Choroid plexus epithelial cell (primary cell): ENCODE measurements around the gene ALOX15B.
"Not testable (repeated sequence)": the region's sequence is repeated elsewhere in the genome, so short reads cannot be mapped to it uniquely, and the experiment has no call there.

Experiments
- DNase-seq: peaks from one replicate; pipeline ENCODE4 v3.0.0-alpha.2; 2010; ENCODE audit warnings: low read depth
- H3K4me3 ChIP-seq: 2 replicates; pipeline ENCODE4 v1.5.1; 2011; ENCODE audit warnings: low read depth, mild to moderate bottlenecking, control low read depth, low read length, moderate library complexity
- TF ChIP-seq, protein P1 (sequence below): conservative IDR thresholded peaks from 2 replicates; pipeline ENCODE4 v1.5.1; 2011; ENCODE audit warnings: low read depth, mild to moderate bottlenecking, control low read depth, inconsistent platforms, low read length, moderate library complexity

Gene ALOX15B

DNA sequence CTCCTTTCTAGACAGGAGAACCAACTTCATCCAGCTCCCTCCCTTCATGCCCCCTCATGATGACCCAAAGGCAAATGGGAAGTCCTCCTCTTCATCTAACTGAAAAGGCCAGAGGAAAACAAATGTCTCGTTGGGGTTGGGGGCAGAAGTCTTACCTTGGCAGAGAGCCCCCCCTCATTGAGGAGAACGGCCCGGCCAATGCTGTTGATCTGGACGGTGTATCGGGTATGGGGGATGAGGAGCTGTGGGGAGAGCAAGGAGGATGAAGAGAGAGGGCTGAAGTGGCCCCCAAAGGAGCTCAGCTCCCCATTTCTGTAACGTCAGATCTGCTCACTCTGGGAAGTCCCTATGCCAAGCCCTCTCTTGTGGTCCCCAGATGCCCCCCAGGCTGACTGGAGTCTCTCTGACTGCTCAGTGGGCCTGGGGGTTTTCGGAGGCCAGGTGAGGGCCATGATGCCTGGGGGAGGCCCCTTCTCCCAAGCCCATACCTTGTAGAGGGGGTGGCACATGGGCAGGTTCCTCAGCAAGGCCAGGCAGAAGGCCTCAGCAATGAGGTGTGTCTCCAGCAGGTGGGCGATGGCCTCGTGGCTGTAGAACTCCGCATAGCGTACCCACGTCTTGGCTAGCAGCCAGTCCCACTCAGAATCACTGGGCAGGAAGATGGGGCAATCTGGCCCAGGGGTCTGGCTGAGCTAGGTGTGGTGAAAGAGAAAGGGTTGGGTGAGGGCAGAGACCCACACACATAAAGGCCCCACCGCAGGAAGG is 37.8 kb downstream of the ALOX15B start:
- no peak overlapping the region for H3K4me3 ChIP-seq
- TF ChIP-seq, protein P1, sequence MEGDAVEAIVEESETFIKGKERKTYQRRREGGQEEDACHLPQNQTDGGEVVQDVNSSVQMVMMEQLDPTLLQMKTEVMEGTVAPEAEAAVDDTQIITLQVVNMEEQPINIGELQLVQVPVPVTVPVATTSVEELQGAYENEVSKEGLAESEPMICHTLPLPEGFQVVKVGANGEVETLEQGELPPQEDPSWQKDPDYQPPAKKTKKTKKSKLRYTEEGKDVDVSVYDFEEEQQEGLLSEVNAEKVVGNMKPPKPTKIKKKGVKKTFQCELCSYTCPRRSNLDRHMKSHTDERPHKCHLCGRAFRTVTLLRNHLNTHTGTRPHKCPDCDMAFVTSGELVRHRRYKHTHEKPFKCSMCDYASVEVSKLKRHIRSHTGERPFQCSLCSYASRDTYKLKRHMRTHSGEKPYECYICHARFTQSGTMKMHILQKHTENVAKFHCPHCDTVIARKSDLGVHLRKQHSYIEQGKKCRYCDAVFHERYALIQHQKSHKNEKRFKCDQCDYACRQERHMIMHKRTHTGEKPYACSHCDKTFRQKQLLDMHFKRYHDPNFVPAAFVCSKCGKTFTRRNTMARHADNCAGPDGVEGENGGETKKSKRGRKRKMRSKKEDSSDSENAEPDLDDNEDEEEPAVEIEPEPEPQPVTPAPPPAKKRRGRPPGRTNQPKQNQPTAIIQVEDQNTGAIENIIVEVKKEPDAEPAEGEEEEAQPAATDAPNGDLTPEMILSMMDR = no peak
- DNase-seq = no peak

DNA sequence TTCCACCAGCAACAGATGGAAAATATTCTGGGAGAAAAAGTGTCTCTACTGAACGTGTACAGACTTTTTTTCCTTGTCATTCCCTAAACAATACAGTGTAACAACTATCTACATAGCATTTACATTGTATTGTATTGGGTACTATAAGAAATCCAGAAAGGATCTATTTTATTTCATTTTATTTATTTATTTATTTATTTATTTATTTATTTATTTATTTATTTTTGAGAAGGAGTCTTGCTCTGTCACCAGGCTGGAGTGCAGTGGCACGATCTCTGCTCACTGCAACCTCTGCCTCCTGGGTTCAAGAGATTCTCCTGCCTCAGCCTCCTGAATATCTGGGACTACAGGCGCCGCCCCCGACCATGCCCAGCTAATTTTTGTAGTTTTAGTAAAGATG is 39.1 kb downstream of the ALOX15B start:
- not testable (repeated sequence) for DNase-seq, H3K4me3 ChIP-seq

DNA sequence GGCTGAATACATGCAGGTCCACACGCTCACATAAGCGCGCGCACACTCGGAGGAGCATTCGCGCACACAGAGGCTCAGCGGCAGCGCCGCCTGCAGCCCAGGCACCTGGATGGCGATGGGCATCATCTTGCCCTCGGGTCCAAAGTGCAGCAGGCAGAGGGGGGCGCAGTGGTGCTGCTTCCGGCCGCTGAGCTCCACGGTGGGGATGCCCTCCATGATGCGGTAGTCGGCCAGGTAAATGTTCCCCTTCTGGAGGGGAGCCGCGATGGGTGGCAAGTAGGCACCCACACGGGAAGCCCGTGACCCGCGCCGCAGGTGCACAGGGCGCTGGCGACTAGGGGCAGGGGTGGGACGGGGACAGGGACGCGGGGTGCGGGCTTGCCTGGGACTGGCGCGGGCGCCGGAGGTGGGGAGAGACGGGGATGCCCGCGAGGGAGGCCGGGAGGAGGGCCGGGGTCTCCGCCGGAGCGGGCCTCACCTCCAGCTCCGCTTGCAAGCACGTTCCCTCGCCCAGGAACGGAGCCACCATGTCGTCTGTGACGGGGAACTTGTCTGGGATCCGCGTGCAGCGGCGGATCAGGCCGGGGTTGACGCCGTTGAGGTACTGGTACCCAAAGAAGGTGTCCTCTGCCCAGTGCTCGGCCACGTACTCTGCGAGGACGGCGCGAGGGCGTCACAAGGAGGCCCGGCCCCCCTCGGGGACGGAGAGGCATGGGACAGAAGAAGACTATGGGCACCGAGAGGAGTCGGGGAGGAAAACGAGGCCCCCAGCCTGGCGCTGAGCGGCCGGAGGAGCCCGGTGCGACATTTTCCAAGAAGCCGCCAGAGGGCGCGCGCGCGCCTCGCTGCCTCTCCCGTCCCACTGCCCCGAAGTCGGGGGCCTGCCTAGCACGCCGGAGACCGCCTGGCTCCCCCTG is 40.7 kb downstream of the ALOX15B start:
- peak overlapping the region; percentile 43 for H3K4me3 ChIP-seq
- TF ChIP-seq, protein P1 = peak; percentile 75
- peak; percentile 49 for DNase-seq

DNA sequence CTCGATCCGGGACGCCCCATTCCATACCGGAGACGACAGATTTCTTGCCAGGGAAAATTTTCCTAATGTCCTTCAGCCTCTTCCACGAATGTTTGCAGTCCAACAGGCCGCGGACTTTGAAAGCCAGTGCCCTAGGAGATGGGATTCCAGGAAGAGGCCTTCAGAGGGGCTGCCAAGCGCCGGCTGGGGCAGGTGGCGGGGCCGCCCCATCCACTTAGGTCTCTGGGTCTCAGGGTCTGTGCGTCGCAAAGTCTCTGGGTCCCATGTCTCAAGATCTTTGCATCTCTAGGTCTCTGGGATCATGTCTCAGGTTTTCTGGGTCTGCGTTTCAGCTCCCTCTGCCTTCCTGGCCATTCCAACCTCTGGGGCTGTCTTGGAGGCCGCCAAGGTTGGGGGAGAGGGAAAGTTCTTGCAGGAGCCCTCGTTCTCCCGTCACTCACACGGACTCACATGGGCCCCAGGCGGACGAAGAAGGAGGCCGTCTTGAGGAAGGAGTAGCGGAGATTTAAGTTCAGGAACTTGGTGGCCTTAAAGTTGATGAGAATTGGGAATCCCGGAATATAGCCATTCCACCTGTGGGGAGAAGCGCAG is 41.4 kb downstream of the ALOX15B start:
- TF ChIP-seq, protein P1 = no peak
- no peak for DNase-seq
- H3K4me3 ChIP-seq = peak overlapping the region; percentile 43

DNA sequence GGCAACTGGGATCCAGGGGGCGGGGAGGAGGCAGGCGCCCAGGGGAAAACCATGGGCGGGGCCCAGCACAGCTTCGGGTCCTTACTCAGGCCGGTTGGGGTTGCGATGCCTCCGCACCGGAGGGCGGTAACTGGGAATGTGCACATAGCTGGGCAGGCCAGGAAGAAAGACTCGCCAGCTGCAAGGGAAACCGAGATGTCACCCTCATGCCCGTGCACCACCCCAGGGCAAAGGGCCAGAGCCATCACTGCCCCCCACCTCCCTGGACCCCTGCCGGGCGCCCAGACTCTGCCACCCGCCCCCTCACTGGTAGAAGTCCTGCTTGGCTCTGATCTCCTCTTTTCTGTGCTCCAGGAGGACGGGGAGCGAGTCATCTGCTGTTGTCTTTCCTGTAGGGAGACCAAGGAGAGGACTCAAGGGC is 42.0 kb downstream of the ALOX15B start:
- H3K4me3 ChIP-seq = no peak overlapping the region
- TF ChIP-seq, protein P1 = no peak
- no peak for DNase-seq

DNA sequence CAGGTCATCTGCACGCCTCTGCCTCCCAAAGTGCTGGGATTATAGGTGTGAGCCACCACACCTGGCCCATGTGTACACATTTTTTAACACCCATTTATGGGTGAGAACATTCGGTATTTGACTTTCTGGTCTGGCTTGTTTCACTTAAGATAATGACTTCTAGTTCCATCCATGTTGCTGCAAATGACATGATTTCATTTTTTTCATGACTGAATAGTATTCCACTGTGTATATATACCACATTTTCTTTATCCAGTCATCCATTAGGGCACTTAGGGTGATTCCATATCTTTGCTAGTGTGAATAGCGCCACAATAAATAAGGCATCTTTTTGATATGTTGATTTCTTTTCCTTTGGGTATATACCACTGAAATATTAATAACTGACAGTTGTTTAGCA is 43.0 kb downstream of the ALOX15B start:
- H3K4me3 ChIP-seq = no peak overlapping the region
- TF ChIP-seq, protein P1 = no peak
- no peak for DNase-seq

DNA sequence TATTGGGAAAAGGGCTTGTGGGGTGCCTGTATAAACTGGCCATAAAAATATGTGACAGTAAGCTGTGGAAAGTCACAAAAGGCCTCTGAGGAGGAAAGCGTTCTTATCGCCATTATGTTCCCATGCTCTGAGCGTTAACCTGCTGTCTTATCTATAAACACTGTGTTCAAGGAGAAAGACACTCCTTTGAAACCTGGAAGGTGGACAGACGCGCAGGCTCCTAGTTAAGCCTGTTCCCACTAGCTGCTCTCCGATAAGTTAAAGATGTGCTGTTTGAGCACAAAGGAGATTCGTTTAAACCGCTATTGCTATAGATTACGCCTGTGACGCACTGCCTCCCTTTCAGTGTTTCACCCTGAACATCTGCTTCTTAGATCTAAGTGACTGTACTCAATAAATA is 43.4 kb downstream of the ALOX15B start:
- H3K4me3 ChIP-seq = no peak overlapping the region
- TF ChIP-seq, protein P1 = no peak
- no peak for DNase-seq
